CD4-positive, alpha-beta T cell (primary cell): ENCODE measurements around the gene ZCCHC18. TPM values are rescaled to one million over a fixed set of nuclear protein-coding genes. Genes with fewer than 3 reads are reported as not detected.

ENCODE experiments used
- ATAC-seq: fragments of 200-7000 bp; cut with Tn5 transposase; one replicate; pipeline ENCODE4 v1.10.0; 2022; ENCODE audit warnings: mild to moderate bottlenecking; ENCODE audit not compliant: poor library complexity
- CTCF ChIA-PET: fragments of 350-600 bp; sonication (Branson Sonifier 250); formaldehyde crosslinking; loops from one replicate; lab custom pipeline; 2021; ENCODE audit warnings: antibody characterized with exemption, inconsistent platforms; lab: Charles Lee
- POLR2A ChIA-PET: fragments of 350-600 bp; sonication (Branson Sonifier 250); formaldehyde crosslinking; loops from one replicate; lab custom pipeline; 2021; ENCODE audit warnings: antibody characterized with exemption, inconsistent platforms; lab: Charles Lee
- DNase-seq, 14 experiments: peaks; one replicate each; pipeline ENCODE4 v3.0.0-alpha.2; 2013 to 2020; ENCODE audit warnings: mixed read lengths in 2 of 14
- H3K27ac ChIP-seq, 2 donors: one replicate each; pipeline versions ENCODE4 v1.5.1 to v1.7.0; 2013; ENCODE audit warnings: low read length in 2 of 2, low read depth in 1 of 2, mild to moderate bottlenecking in 1 of 2
- H3K27me3 ChIP-seq, 2 experiments: 1 replicate in 1 of 2; 2 replicates in 1 of 2; pipeline versions ENCODE4 v1.6.1 to v1.7.0; 2013; ENCODE audit warnings: low read length in 2 of 2, control low read depth in 1 of 2, mild to moderate bottlenecking in 1 of 2, moderate library complexity in 1 of 2; ENCODE audit not compliant: insufficient read depth in 2 of 2, control insufficient read depth in 1 of 2
- H3K36me3 ChIP-seq: one replicate; pipeline ENCODE4 v1.6.1; 2013; ENCODE audit warnings: low read length, control low read depth; ENCODE audit not compliant: insufficient read depth
- H3K4me1 ChIP-seq: one replicate; pipeline ENCODE4 v1.6.1; 2013; ENCODE audit warnings: low read length, control low read depth; ENCODE audit not compliant: insufficient read depth
- H3K4me3 ChIP-seq: one replicate; pipeline ENCODE4 v1.5.1; 2013; ENCODE audit warnings: mild to moderate bottlenecking, low read length, moderate library complexity
- H3K9me3 ChIP-seq, 2 experiments: 1 replicate in 1 of 2; 2 replicates in 1 of 2; pipeline versions ENCODE4 v1.6.1 to v1.7.0; 2013; ENCODE audit warnings: low read length in 2 of 2, mild to moderate bottlenecking in 2 of 2, control low read depth in 1 of 2, moderate library complexity in 1 of 2; ENCODE audit not compliant: control insufficient read depth in 1 of 2, insufficient read depth in 1 of 2
- H3K27ac Mint-ChIP-seq: one replicate; pipeline ENCODE4 v1.8.0; 2020; ENCODE audit warnings: mixed read lengths
- H3K27me3 Mint-ChIP-seq: one replicate; pipeline ENCODE4 v1.8.0; 2021; ENCODE audit warnings: mixed read lengths
- H3K36me3 Mint-ChIP-seq: one replicate; pipeline ENCODE4 v1.8.0; 2021; ENCODE audit warnings: low read depth, mixed read lengths
- H3K4me1 Mint-ChIP-seq: one replicate; pipeline ENCODE4 v1.8.0; 2021; ENCODE audit warnings: low read depth, mixed read lengths
- H3K4me3 Mint-ChIP-seq: one replicate; pipeline ENCODE4 v1.8.0; 2020; ENCODE audit warnings: mild to moderate bottlenecking, mixed read lengths
- H3K9me3 Mint-ChIP-seq: one replicate; pipeline ENCODE4 v1.8.0; 2020; ENCODE audit warnings: mixed read lengths
- intact Hi-C, 2 experiments: fragments of 100-400 bp; cut with DNase I in 1 of 2; cut with micrococcal nuclease in 1 of 2; formaldehyde crosslinking; loops; one replicate each; pipeline versions ENCODE4 v1.15.1 to v1.9.0; 2023 to 2025; cut with DNase I, micrococcal nuclease
- total RNA-seq, 174 experiments: library from RNA in 2 of 174; stranded (reverse) in 2 of 174; gene quantifications; one replicate each; pipeline ENCODE4 v1.2.3 and lab custom pipeline; 2021 to 2026
- TF ChIP-seq, protein P1 (sequence below): fragments of 200-600 bp; IDR thresholded peaks from one replicate; pipeline ENCODE4 v1.8.0; 2022; ENCODE audit warnings: antibody characterized with exemption, mild to moderate bottlenecking

The ZCCHC18 gene
- total RNA-seq, 2 experiments from 2014 or later: 2.9 to 3.8 TPM

DNA sequence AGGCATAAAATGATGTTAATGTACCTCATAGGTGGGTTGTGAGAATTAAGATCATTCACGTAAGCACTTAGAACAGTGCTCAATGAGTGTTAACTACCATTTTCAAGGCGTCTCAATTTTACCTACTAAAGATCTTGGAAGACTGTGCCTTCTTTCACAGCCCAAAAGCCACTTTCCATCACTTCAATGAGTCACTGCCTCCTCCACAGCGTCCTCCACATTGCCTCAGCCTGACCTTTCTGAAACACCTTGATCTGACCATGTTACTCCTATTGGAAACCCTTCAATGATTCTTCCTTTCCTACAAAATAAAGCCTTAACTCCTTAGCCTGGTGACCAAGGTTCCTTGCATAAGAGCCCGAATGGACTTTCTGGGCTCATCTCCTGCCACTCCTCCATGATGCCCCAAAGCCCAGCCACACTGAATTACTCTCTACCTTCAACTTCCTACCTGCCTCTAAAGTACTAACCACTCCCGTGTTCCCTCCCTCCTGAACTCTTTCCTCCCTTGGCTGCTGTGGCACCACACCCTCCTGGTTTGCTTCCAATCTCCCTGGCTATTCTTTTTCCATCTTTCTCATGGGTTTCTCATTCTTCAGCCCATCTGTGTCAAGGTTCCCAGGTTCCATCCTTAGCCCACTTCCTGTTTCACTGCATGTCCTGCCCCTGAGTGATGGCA lies 22.4 kb downstream of the ZCCHC18 start:
- peak overlapping the region; percentile 55 for H3K27ac Mint-ChIP-seq
- CTCF ChIA-PET: interaction anchor here (1.5 kb wide), 1 partner anchor 15 kb away, joined by 4 read pairs; no protein-coding TSS in a partner anchor
- POLR2A ChIA-PET: interaction anchor here (2.6 kb wide), 1 partner anchor 22 kb away, joined by 12 read pairs; the partner anchor contains the start of gene SLC25A53
- TF ChIP-seq, protein P1, sequence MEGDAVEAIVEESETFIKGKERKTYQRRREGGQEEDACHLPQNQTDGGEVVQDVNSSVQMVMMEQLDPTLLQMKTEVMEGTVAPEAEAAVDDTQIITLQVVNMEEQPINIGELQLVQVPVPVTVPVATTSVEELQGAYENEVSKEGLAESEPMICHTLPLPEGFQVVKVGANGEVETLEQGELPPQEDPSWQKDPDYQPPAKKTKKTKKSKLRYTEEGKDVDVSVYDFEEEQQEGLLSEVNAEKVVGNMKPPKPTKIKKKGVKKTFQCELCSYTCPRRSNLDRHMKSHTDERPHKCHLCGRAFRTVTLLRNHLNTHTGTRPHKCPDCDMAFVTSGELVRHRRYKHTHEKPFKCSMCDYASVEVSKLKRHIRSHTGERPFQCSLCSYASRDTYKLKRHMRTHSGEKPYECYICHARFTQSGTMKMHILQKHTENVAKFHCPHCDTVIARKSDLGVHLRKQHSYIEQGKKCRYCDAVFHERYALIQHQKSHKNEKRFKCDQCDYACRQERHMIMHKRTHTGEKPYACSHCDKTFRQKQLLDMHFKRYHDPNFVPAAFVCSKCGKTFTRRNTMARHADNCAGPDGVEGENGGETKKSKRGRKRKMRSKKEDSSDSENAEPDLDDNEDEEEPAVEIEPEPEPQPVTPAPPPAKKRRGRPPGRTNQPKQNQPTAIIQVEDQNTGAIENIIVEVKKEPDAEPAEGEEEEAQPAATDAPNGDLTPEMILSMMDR: no peak
- peaks cover 30% of the 10 kb centered on the region for H3K36me3 Mint-ChIP-seq
- intact Hi-C loops: loop anchor here in 1 of 2 experiments (5.0 kb wide), 1 partner anchor 292 kb away; no protein-coding TSS in a partner anchor
- no peaks in the 10 kb centered on the region for H3K9me3 Mint-ChIP-seq
- Histone ChIP-seq H3K36me3 (peaks cover 12% of the 10 kb centered on the region), H3K4me1 (peaks cover 10% of the 10 kb centered on the region), H3K27me3 (no peaks in the 10 kb centered on the region), H3K9me3 (no peaks in the 10 kb centered on the region), H3K27ac (no peak overlapping the region), H3K4me3 (no peak overlapping the region)
- H3K4me3 Mint-ChIP-seq: no peak overlapping the region
- H3K4me1 Mint-ChIP-seq: peaks cover 24% of the 10 kb centered on the region
- H3K27me3 Mint-ChIP-seq: no peaks in the 10 kb centered on the region
- ATAC-seq (no peak), DNase-seq (no peak)

DNA sequence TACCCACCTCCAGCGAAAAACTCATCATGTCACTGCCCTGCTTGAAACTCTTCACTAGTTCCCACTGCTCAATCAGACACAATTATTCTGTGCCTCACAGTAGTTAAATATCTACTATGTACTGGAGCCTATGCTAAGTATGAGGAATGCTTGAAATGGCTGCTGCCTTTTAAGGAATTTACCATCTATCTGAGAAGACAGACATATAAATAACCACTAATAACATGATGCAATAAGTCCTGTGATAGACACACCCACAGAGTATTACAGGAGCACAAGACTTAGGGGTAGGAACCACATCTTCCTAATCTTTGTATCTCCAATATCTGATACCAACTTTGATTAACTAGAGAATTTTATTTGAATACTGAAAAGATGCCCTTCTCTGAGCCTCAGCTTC lies 23.4 kb downstream of the ZCCHC18 start:
- peaks cover 20% of the 10 kb centered on the region for H3K36me3 Mint-ChIP-seq
- ChIA-PET CTCF (interaction anchor here (0.9 to 1.5 kb wide), 2 partner anchors 16 to 27 kb away, joined by 3 to 4 read pairs; no protein-coding TSS in a partner anchor), POLR2A (interaction anchor here (1.1 to 2.6 kb wide), 2 partner anchors 21 to 37 kb away, joined by 4 to 12 read pairs; partner anchors contain the start of gene SLC25A53)
- H3K27me3 Mint-ChIP-seq: no peaks in the 10 kb centered on the region
- Histone ChIP-seq H3K9me3 (no peaks in the 10 kb centered on the region), H3K4me1 (peaks cover 10% of the 10 kb centered on the region), H3K27me3 (no peaks in the 10 kb centered on the region), H3K4me3 (no peak overlapping the region), H3K27ac (no peak overlapping the region), H3K36me3 (peaks cover 3% of the 10 kb centered on the region)
- TF ChIP-seq, protein P1: no peak
- peak overlapping the region; percentile 55 for H3K27ac Mint-ChIP-seq
- no peak overlapping the region for H3K4me3 Mint-ChIP-seq
- H3K4me1 Mint-ChIP-seq: peaks cover 24% of the 10 kb centered on the region
- ATAC-seq (no peak), DNase-seq (no peak)
- H3K9me3 Mint-ChIP-seq: no peaks in the 10 kb centered on the region
- intact Hi-C loops: loop anchor here (1.0 to 5.0 kb wide), 2 partner anchors 37 to 293 kb away; no protein-coding TSS in a partner anchor

DNA sequence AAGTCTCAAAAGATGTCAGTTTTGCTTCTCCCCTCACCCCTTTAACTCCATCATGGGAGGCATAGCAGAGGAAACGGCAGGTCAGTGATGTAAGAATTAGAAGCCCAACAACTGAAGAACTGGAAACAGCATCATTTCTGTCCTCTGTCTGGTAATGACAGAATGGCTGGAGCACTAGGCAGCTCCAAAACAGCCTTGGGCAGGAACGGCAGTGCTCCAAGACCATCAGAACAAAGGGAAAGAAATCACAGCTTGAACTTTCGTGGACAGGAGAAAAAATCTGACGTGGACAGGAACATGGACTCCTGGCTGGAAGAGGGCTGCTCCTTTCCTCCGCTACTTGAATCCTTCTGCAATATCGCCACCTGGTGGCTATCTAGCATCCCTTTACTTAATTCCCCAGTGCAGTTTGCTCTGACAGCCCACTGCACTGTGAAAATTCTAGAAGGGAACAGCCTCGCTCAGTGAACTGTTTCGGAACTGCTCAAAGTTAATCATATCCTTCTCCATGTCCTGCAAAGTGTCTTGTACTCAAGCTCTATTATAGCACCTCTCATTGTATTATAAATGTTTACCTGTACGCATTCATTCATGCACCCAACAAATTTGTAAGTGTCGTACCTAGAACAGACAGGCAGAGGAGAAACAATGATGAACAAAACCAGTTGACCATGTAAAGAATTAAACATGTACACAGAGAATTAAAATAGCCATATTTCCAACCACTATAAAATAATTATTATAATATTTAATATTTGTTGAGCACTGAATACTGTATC lies 24.1 kb downstream of the ZCCHC18 start:
- DNase-seq (peak in 13 of 14 experiments; percentile 24 to 81 (median 40)), ATAC-seq (peak; percentile 78)
- peaks cover 10% of the 10 kb centered on the region for H3K4me1 ChIP-seq
- no peaks in the 10 kb centered on the region for H3K36me3 ChIP-seq
- H3K4me3 ChIP-seq: no peak overlapping the region
- CTCF ChIA-PET: interaction anchor here (0.9 to 1.7 kb wide), 4 partner anchors 17 to 59 kb away, joined by 3 to 5 read pairs (median 4); partner anchors contain the start of gene ZCCHC18
- no peaks in the 10 kb centered on the region for H3K9me3 ChIP-seq
- H3K27ac ChIP-seq: no peak overlapping the region
- Mint-ChIP-seq H3K27me3 (no peaks in the 10 kb centered on the region), H3K36me3 (peaks cover 13% of the 10 kb centered on the region), H3K9me3 (no peaks in the 10 kb centered on the region), H3K4me1 (peaks cover 24% of the 10 kb centered on the region), H3K4me3 (no peak overlapping the region), H3K27ac (no peak overlapping the region)
- POLR2A ChIA-PET: interaction anchor here (1.1 to 2.6 kb wide), 2 partner anchors 20 to 38 kb away, joined by 4 to 12 read pairs; partner anchors contain the start of gene SLC25A53
- intact Hi-C loops: loop anchor here (1.0 to 5.0 kb wide), 2 partner anchors 38 to 294 kb away; no protein-coding TSS in a partner anchor
- H3K27me3 ChIP-seq: no peaks in the 10 kb centered on the region
- TF ChIP-seq, protein P1: peak; percentile 75
